Measurements from ENCODE around the gene PIAS1.
"Not testable (repeated sequence)": the region's sequence is repeated elsewhere in the genome, so short reads cannot be mapped to it uniquely, and the experiment has no call there.

The PIAS1 gene

DNA sequence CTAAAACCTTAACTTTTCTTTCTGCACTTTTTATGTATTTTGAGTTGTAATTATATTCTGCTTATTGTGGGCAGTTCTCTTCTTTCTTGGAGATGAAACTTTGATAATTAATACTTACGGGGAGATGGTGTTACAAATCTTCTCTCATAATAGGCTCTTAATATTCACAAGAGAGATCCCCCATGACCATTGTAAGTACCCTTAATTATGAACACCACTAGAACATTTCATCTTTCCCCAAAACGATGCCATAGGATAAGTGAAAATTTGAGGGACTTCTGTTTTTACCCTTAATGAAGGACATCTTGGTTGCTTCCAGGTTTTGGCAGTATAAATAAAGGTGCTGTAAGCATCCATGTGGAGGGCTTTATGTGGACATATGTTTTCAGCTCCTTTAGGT, 60.7 kb downstream of the PIAS1 start:
- no peak for DNase-seq (ENCODE audit: low read depth in 2 of 2)

DNA sequence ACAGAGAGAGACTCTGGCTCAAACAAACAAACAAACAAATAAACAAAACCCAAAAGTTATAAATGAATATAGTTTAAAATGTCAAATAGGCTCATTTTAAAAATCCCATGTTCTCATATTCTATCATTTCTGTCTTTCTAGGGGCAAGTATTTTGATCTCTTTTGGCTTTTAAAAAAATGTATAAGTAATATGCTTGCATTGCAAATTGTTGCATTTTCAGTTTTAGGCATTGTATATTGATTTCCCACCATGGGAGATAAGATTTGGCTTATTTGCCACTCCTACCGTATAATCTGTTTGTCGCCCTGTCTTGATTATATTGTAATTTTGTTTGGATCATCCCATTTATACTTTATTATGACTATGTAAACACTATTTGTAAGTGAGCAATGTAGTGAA, 70.6 kb downstream of the PIAS1 start:
- DNase-seq (ENCODE audit: low read depth in 2 of 2) = no peak

DNA sequence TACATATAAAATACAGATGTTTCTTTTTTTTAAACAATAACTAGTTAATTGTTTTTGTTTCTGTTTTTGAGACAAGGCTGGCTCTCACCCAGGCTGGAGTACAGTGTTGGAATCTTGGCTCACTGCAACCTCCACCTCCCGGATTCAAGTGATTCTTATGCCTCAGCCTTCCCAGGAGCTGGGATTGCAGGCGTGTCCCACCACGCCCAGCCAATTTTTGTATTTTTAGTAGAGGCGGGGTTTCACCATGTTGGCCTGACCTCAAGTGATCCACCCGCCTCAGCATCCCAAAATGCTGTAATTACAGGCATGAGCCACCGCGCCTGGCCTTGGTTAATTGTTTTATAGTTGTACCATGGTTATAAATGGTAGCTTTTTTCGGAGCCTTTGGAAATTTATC, 72.3 kb downstream of the PIAS1 start:
- no peak for DNase-seq (ENCODE audit: low read depth in 2 of 2)

DNA sequence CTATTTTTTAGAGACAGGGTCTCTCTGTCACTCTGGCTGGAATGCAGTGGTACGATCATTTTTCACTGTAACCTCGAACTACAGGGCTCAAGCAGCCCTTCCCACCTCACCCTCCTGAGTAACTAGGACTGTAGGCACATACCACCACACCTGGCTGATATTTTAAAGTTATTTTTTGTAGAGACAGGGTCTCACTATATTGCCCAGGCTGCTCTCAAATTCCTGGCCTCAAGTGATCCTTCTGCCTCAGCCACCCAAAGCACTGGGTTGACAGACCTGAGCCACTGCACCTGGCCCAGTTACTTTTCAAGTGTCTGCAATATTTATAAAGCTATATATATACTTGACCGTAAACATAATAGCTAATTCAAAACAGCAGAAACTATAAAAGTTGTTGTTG, 75.0 kb downstream of the PIAS1 start:
- DNase-seq (ENCODE audit: low read depth in 2 of 2) = no peak

DNA sequence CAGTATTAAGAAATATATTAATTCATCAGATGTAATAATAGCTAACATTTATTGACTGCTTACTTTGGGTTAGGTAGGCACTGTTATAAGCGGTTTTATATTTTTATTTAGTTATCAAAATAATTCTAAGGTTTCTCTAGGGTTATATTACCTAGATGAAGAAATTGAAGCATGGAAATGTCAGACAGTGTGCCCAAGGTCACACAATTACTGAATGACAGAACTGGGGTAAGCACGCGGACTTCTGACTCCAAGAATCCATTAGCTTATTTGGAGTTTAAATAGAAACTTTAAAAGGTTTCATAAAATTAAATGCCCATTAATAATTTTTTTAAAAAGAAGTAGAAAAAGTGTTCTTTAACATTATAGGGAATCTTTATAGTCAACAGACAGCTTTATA, 76.7 kb downstream of the PIAS1 start:
- DNase-seq (ENCODE audit: low read depth in 2 of 2) = no peak

DNA sequence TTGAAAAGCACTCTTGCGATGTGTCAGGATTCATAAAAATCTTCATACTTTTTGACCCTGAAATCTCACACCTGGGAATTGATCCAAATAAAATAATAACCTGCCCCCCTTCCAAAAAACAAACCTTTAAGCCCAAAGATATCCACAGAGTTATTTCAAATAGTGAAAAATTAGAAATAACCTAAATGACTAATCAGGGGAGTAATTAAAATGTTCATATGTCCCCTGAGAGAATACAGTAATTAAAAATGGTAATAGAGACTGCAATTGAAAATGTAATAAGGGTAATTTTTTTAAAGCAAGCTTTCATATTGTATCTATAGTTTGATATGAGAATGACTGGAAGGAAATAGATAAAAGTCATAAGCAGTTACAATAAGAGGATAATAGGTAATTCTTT, 83.0 kb downstream of the PIAS1 start:
- no peak for DNase-seq (ENCODE audit: low read depth in 2 of 2)

DNA sequence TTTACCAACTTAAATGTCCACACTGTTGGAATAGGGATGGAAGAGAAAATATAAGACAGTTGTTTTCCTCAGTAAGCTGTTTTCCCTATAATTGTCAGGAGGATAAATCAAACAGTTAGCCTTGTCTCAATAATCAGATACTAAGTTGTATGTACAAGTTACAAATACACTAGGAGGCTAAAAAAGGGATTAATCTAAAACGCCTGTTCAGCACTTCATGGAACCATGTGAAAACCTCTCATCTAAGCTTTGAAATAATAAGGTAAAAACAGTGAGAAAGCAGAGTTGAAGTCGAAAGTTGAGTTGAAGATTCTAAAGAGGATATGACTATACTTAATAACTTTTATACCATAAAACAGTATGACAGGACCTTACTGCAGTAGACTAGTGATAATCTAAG, 89.0 kb downstream of the PIAS1 start:
- DNase-seq (ENCODE audit: low read depth in 2 of 2) = no peak

DNA sequence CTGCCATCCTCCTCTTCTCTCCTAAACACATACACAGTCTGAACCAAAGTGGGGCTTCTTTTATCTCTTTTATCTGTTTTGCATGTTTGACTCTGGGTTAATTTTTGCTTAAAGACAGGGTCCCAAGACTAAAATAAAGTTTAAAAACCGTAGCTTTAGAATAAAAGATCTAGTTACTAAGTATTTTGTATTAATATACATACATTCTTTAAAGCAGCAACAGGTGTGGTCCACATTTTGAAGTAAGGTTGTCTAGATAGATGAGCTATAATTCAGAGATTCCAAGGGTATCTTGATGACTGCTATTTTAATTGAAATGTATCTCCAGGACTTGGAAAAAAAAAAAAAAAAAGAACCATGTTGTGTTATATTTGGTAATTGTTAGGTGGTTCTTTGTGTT, 89.7 kb downstream of the PIAS1 start:
- no peak for DNase-seq (ENCODE audit: low read depth in 2 of 2)

DNA sequence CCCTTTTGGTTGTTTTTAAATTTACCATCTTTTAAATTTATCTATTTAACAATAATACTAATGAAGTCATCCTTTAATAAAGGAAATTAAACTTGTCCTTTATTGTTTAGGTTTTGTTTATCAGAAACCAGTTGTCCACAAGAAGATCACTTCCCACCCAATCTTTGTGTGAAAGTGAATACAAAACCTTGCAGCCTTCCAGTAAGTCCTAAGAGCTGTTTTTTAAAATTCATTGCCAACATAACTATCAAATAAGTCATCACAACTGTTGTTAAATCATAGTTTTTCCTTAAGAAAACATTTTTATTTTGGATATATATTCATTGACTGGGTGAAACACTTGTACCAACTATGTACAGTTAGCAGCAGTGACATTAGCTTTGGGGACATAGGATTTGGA, 91.6 kb downstream of the PIAS1 start:
- no peak for DNase-seq (ENCODE audit: low read depth in 2 of 2)

DNA sequence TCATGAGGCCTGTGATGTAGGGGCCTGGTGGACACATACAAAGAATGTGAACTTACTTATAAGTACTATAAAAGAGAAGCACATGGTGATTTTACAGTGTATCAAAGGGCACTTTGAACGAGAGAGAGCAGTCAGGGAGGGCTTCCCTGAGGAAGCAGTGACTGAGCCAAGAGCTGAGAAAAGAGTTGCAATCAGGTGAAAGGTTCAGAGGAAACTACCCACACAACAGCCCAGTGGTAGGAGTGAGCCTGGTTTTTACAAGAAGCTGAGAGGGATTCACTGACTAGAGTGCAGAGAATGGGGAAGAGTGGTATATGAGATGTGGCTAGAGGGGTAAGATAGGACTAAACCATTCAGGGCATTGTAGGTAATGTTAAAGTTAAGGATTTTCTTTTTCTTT, 93.9 kb downstream of the PIAS1 start:
- DNase-seq (ENCODE audit: low read depth in 2 of 2) = no peak

DNA sequence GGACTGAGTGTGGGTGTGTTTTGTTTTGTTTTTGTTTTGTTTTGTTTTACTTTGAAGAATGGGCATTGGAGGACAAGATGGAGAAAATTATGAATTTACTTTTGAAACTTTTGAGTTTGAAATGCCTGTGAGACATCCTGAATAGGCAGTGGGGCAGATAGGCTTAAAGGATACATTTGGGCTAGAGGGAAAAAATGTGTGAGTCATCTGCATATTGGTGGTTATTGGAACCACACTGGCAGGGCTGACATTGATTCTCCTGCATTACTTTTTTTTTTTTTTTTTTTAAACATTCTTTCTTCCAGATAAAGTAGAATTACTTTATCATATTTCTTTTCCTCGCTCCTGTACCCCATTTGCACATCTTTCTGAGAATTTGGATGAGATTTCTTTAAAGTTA, 94.9 kb downstream of the PIAS1 start:
- no peak for DNase-seq (ENCODE audit: low read depth in 2 of 2)

DNA sequence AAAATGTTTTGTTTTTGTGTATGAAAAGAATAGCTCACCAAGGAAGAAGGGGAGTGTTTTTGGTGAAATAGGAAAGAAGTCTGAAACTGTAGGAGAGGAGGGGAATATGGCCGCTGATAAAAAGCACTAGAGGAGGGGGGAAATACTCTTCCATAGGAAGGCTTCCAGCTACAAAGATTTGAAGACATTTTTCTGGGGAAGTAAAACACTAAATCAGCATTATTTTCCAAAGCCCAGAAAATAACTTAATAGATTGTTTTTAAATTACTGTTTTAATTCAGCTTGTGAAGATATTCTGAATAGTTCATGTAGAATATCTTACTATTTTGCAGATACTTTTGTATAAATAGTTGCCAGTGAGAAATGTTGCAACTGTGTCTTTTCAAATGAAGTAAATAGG, 96.1 kb downstream of the PIAS1 start:
- no peak for DNase-seq (ENCODE audit: low read depth in 2 of 2)

DNA sequence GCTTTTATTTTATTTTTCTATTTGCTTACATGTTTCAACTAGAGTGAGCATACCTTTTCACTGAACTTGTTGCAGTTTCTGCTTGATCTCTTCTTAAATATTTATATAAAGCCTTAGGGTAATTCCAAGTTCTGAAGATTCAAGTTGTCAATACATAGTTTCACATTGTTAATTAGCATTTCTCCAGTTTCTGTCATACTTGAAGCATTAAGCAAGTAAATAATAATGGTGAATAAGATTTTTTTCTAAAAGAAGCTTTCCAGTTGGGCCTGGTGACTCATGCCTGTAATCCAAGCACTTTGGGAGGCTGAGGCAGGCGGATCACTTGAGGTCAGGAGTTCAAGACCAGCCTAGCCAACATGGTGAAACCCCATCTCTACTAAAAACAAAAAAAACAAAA, 97.2 kb downstream of the PIAS1 start:
- DNase-seq (ENCODE audit: low read depth in 2 of 2) = no peak

DNA sequence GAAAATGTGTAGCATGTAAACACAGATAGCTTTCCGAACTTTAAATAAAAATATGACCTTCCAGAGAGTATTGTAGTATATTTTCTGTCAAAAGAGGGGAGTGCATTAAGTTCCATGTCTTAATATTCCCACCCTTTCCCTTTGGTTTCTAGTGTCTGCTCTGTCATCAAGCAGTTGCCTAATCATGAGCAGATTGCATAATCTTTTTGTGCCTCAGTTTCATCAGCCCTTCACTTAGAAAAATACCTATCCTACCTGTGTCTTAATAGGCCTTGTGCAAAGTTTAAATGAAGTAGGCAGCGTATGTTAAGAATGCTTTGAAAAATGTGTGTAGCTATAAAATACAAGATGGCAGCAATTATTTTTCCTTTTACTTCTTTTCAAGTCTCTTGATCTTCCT, 98.2 kb downstream of the PIAS1 start:
- DNase-seq (ENCODE audit: low read depth in 2 of 2) = no peak

DNA sequence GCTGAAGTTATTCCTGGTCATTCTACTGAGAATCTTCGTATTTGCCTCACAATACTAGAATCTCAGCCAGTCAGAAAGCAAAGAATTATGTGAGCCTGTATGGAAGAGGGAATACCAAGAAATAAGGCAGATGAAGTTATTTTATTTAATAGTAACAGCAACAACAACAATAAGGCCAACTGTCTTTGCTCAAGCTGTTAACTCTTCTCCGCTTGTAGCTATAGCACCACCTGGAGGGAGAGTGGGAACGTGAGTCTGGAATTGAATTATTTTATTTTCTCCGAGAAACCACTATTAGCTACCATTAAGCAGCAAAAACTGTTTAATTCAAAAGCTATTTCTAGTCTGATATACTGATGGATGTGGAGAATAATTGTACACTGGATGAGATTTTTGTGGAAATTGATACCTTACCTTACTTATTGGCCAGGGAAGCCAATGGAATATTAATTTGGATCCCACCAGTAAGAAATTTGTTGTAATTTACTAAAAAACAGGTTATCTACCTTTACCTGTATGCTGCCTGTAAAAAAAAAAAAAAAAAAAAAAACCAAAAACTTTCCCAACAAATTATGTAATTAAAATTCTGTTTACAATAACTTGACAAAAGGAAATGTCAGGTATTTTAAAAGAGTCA, 100.9 kb downstream of the PIAS1 start:
- DNase-seq (ENCODE audit: low read depth in 2 of 2) = no peak

DNA sequence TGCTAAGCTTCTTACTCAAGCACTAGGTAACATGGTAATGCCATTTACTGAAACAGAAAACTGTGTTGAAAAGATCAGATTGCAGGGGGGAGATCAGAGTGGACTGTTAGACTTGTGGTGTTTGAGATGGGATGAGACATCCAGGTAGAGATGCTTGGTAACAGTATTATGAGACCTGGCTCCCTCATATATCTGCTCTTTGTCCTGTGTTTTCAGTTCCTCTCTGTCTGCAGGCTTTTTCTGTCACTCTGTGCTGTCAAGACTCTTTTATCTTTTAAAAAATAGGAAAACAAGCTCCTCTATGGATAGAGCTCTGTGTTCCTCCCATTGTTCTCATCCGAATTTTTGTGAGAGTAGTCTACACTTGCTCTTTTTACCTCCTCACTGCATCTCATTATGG, 103.0 kb downstream of the PIAS1 start:
- DNase-seq (ENCODE audit: low read depth in 2 of 2) = no peak

DNA sequence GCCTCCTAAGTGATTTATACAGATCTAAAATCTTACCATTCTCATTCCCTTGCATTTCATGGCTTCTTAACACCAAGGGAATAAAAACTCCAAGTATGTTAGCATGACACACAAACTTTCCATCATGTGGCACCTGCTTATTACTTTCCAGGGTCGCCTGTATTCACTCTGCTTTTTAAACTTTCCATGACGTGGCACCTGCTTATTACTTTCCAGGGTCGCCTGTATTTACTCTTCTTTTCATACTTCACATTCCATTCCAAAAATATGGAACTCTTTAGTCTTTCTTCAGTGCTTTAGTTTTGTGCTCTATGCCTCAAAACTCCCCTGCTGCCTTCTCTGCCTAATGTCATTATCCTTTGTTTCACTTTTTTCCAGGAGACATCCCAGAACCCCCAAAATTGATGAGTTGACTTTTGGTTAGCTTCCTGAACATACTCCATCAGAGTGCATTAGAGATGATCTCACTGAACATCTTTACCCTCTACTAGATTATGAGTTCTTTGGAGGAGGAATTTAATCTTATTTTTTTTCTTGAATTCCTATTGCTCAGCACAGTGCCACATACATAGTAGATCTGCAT, 104.0 kb downstream of the PIAS1 start:
- DNase-seq (ENCODE audit: low read depth in 2 of 2) = no peak

DNA sequence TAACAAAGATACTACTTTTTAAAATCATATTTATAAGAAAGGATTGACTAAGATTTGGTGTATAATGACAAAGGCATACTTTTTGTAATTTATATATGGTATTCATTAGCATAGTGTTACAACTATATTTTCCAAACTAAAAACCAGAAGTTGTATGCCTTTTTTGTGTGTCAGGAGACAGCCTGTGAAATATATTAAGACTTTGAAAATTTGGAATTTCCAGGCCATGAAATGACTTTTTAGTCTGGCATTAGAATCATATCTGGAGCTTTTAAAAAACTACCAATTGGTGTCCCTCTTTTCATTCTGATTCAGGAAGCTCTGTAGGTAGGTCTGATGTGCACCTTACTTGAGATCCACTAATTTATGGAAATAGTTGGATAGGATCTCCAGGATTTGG, 109.1 kb downstream of the PIAS1 start:
- DNase-seq (ENCODE audit: low read depth in 2 of 2) = no peak

DNA sequence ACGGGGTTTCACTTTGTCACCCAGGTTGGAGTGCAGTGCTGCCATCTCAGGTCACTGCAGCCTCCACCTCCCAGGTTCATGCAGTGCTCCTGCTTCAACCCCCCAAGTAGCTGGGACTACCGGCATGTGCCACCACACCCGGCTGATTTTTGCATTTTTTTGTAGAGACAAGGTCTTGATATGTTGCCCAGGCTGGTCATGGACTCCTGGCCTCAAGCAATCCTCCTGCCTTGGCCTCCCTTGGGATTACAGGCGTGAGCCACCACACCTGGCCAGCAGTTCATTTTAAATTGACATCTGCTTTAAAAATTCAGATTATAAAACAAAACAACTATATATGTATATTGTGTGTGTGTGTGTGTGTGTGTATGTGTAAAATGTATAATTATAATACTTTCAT, 112.7 kb downstream of the PIAS1 start:
- DNase-seq (ENCODE audit: low read depth in 2 of 2) = no peak

DNA sequence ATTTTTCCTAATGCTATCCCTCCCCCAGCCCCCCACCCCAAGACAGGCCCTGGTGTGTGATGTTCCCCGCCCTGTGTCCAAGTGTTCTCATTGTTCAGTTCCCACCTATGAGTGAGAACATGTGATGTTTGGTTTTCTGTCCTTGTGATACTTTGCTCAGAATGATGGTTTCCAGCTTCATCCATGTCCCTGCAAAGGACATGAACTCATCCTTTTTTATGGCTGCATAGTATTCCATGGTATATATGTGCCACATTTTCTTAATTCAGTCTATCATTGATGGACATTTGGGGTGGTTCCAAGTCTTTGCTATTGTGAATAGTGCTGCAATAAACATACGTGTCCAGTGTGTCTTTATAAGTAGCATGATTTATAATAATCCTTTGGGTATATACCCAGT, 117.9 kb downstream of the PIAS1 start:
- not testable (repeated sequence) for DNase-seq (ENCODE audit: low read depth in 2 of 2)

DNA sequence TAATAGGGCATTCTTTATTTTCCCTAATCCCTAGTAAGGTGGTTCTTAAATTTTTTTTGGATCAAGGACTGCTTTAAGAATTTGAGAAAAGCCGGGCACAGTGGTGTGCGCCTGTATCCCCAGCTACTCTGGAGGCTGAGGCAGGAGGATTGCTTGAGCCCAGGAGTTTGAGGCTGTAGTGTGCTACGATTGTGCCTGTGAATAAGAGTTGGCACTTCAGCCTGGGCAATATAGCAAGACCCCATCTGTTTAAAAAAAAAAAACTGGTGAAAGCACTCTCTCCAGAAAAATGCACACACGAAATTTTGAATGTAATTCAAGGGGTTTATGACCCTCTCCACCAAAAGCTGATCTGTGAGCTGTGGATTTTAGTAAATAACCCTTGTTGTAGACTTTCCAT, 119.0 kb downstream of the PIAS1 start:
- DNase-seq (ENCODE audit: low read depth in 2 of 2) = no peak

DNA sequence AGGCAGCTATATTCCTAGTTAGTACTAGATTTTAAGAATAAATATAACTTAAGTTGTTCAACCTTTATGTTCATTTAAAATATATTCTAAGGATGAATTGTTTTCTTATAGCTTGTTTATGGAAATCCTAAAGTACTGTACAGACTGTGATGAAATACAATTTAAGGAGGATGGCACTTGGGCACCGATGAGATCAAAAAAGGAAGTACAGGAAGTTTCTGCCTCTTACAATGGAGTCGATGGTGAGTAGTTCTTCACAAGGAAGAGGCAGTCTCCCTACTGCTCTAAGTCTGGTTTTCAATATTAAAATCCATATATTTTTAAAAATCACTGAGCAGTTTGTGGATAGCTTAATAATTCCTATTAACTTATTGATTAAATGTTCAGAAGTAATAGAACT, 121.4 kb downstream of the PIAS1 start:
- no peak for DNase-seq (ENCODE audit: low read depth in 2 of 2)

DNA sequence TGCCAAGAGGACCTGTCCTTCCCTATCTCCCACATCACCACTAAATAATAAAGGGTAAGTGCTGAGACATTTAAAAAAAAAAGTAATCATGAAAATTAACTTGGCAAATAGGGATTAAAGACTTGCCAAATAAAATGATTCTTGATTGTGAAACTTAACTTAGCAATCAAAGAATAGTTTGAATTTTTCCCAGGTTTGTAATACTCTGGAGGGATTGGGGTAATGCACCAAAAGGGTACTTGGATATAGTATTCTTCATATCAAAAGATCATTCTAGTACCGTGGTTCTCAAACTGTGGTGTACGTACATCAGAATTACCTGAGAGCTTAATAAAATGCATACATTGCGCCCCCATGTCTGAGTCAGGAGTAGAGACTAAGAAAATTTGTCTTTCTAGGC, 122.5 kb downstream of the PIAS1 start:
- DNase-seq (ENCODE audit: low read depth in 2 of 2) = no peak

DNA sequence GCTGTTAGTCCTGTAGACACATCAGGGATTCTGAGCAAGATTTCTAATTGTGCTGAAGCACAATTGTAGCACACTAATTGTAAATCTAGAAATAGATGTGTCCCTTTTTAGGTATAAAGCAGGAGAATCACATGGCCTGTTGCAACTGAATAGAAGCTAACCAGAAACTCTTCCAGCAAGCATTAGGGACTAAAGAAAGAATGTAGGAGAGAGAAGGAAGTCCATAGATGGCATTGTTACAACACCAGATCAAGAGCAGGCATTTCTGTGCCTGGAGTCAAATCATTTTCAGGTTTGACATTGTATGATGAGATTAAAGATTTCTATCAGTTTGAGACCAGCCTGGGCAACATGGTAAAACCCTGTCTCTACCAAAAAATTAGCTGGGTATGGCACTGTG, 123.6 kb downstream of the PIAS1 start:
- no peak for DNase-seq (ENCODE audit: low read depth in 2 of 2)

All from activated CD8-positive, alpha-beta memory T cell treated with anti-CD3 and anti-CD28 coated beads for 4 hours (primary cell).